ENCODE measurements around the gene LRRC7.

Gene LRRC7

GRCh38 chr1:69587391-69587790, 19.7 kb downstream of the LRRC7 start:
- no peak for DNase-seq (ENCODE audit: extremely low read depth, low read depth)
- no peak for TF ChIP-seq CTCF (IDR thresholded peaks at IDR 0.05; ENCODE audit: low read depth, low read length)

- no peak for DNase-seq (ENCODE audit: extremely low read depth, low read depth)
- no peak for TF ChIP-seq CTCF (IDR thresholded peaks at IDR 0.05; ENCODE audit: low read depth, low read length)
Observed at GRCh38 chr1:69589799-69590198, 22.1 kb downstream of the LRRC7 start.

GRCh38 chr1:69592341-69592740, 24.6 kb downstream of the LRRC7 start:
- DNase-seq (ENCODE audit: extremely low read depth, low read depth), result no peak
- TF ChIP-seq CTCF (IDR thresholded peaks at IDR 0.05; ENCODE audit: low read depth, low read length), result no peak

GRCh38 chr1:69595486-69595885, 27.8 kb downstream of the LRRC7 start:
- no peak for TF ChIP-seq CTCF (IDR thresholded peaks at IDR 0.05; ENCODE audit: low read depth, low read length)
- DNase-seq (ENCODE audit: extremely low read depth, low read depth), result no peak

GRCh38 chr1:69611316-69611715, 43.6 kb downstream of the LRRC7 start:
- DNase-seq (ENCODE audit: extremely low read depth, low read depth), result no peak
- TF ChIP-seq CTCF (IDR thresholded peaks at IDR 0.05; ENCODE audit: low read depth, low read length), result no peak

GRCh38 chr1:69613414-69613813, 45.7 kb downstream of the LRRC7 start:
- no peak for TF ChIP-seq CTCF (IDR thresholded peaks at IDR 0.05; ENCODE audit: low read depth, low read length)

GRCh38 chr1:69638673-69639072, 71.0 kb downstream of the LRRC7 start:
- DNase-seq (ENCODE audit: extremely low read depth, low read depth), result no peak
- no peak for TF ChIP-seq CTCF (IDR thresholded peaks at IDR 0.05; ENCODE audit: low read depth, low read length)

More at GRCh38 chr1:69613414-69613813, 45.7 kb downstream of the LRRC7 start:
- DNase-seq (ENCODE audit: extremely low read depth, low read depth), result no peak

Measured in AG09319 (cell line).